GM18909 (cell line): ENCODE results near the gene SPATA45.

Experiments used
- ATAC-seq: cut with Tn5 transposase; IDR thresholded peaks from one replicate; pipeline ENCODE4 v1.9.1; 2021; ENCODE audit warnings: mild to moderate bottlenecking; ENCODE audit not compliant: unreplicated experiment, poor library complexity

Gene SPATA45

DNA sequence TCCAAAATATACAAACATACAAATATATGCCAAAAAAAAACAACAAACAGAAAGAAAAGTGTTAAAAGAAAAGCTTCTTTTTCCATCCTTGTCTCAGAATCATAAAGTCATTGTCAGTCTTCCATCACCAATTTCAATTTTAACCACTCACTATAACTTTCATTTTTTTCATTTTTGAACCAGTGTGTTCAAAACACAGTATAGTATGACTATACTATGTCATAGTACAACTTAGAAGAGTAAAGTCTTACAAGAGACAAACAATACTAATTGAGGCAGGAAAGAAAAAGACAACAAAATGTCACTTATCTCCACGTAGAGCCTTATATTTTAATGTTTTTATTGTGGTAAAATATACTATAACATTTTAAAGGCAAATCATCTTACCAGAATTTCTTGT lies 63.5 kb downstream of the SPATA45 start:
- no peak for ATAC-seq

DNA sequence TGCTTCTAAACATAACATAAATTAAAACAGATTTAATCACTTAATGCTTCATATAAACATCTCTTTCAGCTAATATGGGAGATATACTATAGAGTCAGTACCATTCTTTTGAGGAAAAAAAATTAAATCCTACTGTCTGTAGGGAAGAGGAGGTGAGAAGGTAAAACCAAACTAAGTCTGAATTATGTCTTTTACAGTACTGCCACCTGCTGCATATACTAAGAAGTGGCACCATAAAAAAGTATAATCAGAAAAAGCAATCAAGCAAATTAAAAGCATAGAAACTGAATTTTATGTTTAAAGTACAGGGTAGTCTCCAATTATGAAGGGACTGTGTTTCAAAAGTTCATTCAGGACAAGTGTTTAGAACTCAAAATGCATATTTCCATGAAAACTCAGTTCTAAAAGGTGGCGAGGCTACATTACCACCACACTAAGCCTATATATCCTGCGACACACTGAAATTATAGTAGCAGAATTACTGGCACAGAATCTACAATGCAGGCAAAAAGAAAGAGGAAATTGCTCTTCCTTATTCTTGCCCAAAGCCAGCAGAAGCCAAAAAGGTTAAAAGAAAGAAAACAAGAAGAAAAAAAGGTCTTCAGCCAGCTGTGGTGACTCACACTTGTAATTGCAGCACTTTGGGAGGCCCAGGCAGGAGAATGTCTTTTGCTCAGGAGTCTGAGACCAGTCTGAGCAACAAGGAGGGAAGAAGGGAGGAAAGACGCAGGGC lies 64.9 kb downstream of the SPATA45 start:
- no peak for ATAC-seq

DNA sequence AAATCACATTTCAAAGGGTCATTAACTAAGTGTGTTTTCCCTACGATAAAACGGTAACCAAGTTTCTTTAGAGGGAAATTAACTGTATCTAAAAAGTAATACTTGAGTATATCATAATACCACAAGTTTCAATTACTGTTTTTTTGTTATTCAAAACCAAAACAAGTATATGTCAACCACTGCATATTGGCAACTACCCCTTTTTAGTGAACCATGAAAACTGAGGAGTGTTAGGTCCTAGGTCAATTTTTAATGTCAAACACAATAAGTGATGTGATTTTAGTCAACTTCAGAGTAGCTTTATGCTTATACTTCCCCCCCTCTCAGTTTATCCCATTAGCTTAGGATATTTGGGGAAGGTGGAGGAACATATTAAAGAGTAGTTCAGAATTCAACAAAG lies 66.2 kb downstream of the SPATA45 start:
- no peak for ATAC-seq

DNA sequence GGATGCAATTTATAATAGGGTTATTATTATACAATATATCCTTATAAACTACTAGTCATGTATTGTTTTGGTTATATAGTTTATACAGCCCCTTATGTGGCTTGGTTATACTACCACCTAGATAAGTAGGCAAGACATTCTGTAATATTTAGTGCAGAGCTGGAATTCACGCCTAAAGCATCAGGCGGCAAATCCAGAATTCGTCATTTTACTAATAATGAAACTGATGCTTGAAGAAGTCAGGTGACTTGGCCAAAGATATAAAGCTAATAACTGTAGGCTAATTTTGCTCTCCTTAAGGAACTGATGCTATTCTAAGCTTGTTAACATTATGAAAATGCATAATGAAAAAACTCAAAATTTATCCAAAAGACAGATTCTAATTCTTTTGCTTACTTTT lies 66.7 kb downstream of the SPATA45 start:
- no peak for ATAC-seq
